H1 (cell line): Measurements from ENCODE around the gene TERB1.

Source experiments
- BACH1 ChIP-seq: IDR thresholded peaks from 2 replicates; pipeline ENCODE4 v1.6.1; 2012; ENCODE audit warnings: low read length, improper control_type of control experiment
- GTF2F1 ChIP-seq: IDR thresholded peaks from 2 replicates; pipeline ENCODE4 v1.6.1; 2012; ENCODE audit warnings: low read depth, low read length, improper control_type of control experiment, borderline replicate concordance
- POLR2AphosphoS5 ChIP-seq: IDR thresholded peaks from 2 replicates; pipeline ENCODE4 v1.6.1; 2011; ENCODE audit warnings: low read depth, low read length
- TAF1 ChIP-seq: IDR thresholded peaks from 2 replicates; pipeline ENCODE4 v1.6.1; 2011; ENCODE audit warnings: mild to moderate bottlenecking, low read depth, low read length
- TF ChIP-seq, protein P1 (sequence below), 3 experiments: IDR thresholded peaks; 1 replicate in 2 of 3; 2 replicates in 1 of 3; pipeline versions ENCODE4 v1.5.1 to v1.6.1; 2011; ENCODE audit warnings: low read length in 3 of 3, mild to moderate bottlenecking in 3 of 3, inconsistent platforms in 2 of 3, low read depth in 1 of 3, moderate library complexity in 1 of 3; ENCODE audit not compliant: insufficient read depth in 1 of 3; ENCODE audit errors: control extremely low read depth in 1 of 3

DNA sequence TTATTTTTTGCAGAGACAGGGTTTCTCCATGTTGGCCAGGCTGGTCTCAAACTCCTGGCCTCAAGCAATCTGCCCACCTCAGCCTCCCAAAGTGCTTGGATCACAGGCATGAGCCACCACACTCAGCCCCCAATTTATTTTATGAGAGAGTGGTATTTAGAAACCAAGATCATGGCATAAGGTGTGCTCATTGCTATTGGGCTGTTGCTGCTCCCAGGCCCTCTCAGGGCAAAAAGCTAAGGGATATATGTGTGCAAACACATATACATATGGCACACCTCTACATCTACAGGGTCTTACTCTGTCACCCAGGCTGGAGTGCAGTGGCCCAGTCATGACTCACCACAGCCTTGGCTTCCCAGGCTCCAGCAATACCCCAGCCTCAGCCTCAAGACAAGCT, 89.8 kb downstream of the TERB1 start:
- TF ChIP-seq, protein P1, sequence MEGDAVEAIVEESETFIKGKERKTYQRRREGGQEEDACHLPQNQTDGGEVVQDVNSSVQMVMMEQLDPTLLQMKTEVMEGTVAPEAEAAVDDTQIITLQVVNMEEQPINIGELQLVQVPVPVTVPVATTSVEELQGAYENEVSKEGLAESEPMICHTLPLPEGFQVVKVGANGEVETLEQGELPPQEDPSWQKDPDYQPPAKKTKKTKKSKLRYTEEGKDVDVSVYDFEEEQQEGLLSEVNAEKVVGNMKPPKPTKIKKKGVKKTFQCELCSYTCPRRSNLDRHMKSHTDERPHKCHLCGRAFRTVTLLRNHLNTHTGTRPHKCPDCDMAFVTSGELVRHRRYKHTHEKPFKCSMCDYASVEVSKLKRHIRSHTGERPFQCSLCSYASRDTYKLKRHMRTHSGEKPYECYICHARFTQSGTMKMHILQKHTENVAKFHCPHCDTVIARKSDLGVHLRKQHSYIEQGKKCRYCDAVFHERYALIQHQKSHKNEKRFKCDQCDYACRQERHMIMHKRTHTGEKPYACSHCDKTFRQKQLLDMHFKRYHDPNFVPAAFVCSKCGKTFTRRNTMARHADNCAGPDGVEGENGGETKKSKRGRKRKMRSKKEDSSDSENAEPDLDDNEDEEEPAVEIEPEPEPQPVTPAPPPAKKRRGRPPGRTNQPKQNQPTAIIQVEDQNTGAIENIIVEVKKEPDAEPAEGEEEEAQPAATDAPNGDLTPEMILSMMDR (IDR thresholded peaks at IDR 0.05; ENCODE audit: control extremely low read depth in 1 of 3, insufficient read depth in 1 of 3, low read depth in 1 of 3, low read length in 3 of 3), result no peak
- no peak for TF ChIP-seq POLR2AphosphoS5
- TF ChIP-seq TAF1, result no peak
- no peak for TF ChIP-seq GTF2F1
- no peak for TF ChIP-seq BACH1
